OCI-LY1 (cell line): ENCODE measurements around the gene PKNOX2.

Experiments used
- EZH2 ChIP-seq: fragments of 200-600 bp; sonication (generic), shearing (Covaris generic); IDR thresholded peaks from 2 replicates; pipeline ENCODE4 v1.8.0; 2017; ENCODE audit warnings: borderline replicate concordance, mixed run types, mild to moderate bottlenecking, antibody characterized with exemption, low read length, moderate library complexity, mixed read lengths
- TF ChIP-seq, protein P1 (sequence below): fragments of 200-600 bp; sonication (generic), shearing (Covaris generic); IDR thresholded peaks from 2 replicates; pipeline ENCODE4 v1.5.1; 2017; ENCODE audit warnings: mild to moderate bottlenecking, antibody characterized with exemption, low read length, moderate library complexity, mixed read lengths

DNA sequence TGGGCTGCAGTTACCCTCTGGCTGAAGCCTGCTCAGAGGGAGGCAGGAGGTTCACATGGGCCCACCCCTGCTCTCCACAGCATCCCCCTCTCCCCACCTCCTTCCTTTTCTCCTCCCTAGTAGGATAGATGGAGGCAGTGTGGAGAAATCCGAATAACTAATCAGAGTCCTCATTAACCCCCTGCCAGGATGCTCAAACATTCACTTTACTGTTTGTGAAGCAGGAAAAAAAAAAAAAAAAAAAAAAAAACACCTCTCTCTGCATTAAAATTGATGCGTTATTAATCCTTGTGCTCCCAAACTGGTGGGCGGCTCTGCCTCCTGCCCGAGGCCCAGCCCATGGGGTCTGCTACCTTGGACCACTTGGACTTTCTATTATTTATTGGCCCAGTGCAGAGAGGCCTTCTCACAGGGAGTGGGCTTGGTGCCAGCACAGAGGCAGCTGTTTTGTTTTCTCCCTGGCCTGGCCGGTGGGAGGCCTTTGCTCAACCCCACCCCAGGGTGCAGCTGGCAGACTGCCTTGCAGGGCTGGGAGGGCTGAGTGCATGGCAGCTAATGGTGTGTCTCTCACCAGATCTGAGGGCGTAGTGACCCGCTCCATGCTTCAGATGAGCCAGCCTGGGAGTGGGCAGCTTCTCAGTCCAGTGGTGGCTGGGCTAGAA lies 150.7 kb downstream of the PKNOX2 start:
- TF ChIP-seq, protein P1, sequence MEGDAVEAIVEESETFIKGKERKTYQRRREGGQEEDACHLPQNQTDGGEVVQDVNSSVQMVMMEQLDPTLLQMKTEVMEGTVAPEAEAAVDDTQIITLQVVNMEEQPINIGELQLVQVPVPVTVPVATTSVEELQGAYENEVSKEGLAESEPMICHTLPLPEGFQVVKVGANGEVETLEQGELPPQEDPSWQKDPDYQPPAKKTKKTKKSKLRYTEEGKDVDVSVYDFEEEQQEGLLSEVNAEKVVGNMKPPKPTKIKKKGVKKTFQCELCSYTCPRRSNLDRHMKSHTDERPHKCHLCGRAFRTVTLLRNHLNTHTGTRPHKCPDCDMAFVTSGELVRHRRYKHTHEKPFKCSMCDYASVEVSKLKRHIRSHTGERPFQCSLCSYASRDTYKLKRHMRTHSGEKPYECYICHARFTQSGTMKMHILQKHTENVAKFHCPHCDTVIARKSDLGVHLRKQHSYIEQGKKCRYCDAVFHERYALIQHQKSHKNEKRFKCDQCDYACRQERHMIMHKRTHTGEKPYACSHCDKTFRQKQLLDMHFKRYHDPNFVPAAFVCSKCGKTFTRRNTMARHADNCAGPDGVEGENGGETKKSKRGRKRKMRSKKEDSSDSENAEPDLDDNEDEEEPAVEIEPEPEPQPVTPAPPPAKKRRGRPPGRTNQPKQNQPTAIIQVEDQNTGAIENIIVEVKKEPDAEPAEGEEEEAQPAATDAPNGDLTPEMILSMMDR = no peak
- TF ChIP-seq EZH2 = no peak
